K562 (cell line): ENCODE results near the gene MTHFR. TPM values are rescaled to one million over a fixed set of nuclear protein-coding genes. Genes with fewer than 3 reads are reported as not detected.

ENCODE experiments used
- ATF7 ChIP-seq: fragments of 450-650 bp; IDR thresholded peaks from 2 replicates; pipeline ENCODE4 v1.7.1; 2014; ENCODE audit warnings: mild to moderate bottlenecking, moderate library complexity
- CEBPB ChIP-seq: fragments of 450-650 bp; IDR thresholded peaks from 2 replicates; pipeline ENCODE4 v1.6.1; 2016; ENCODE audit warnings: missing genetic modification characterization, missing compliant biosample characterization
- EGR1 ChIP-seq: fragments of 450-650 bp; conservative IDR thresholded peaks from 2 replicates; pipeline ENCODE4 v1.6.1; 2017; ENCODE audit warnings: mild to moderate bottlenecking
- ETV5 ChIP-seq: sonication (generic); formaldehyde crosslinking; IDR thresholded peaks from 2 replicates; pipeline ENCODE4 v1.4.0; 2020; ENCODE audit warnings: low read depth, mild to moderate bottlenecking, missing genetic modification reagents
- GMEB1 ChIP-seq: fragments of 250-450 bp; sonication (Bioruptor Pico); IDR thresholded peaks from 2 replicates; pipeline ENCODE4 v1.4.0; 2020; ENCODE audit warnings: mild to moderate bottlenecking
- HDAC1 ChIP-seq, 2 experiments: fragments of 450-650 bp; IDR thresholded peaks; 2 replicates each; pipeline ENCODE4 v1.6.1; 2016 to 2017; ENCODE audit warnings: inconsistent platforms in 1 of 2, mild to moderate bottlenecking in 1 of 2, moderate library complexity in 1 of 2
- HLTF ChIP-seq: fragments of 450-650 bp; IDR thresholded peaks from 2 replicates; pipeline ENCODE4 v1.6.1; 2016
- ID3 ChIP-seq, 2 experiments: fragments of 250-450 bp in 1 of 2; fragments of 450-650 bp in 1 of 2; sonication (Bioruptor Pico) in 1 of 2; IDR thresholded peaks; 2 replicates each; pipeline versions ENCODE4 v1.6.1 to v1.8.0; 2016 to 2021; ENCODE audit warnings: mild to moderate bottlenecking in 2 of 2, moderate library complexity in 2 of 2, missing compliant biosample characterization in 1 of 2, missing genetic modification characterization in 1 of 2
- LEF1 ChIP-seq: fragments of 450-650 bp; IDR thresholded peaks from 2 replicates; pipeline ENCODE4 v1.6.1; 2016; ENCODE audit warnings: mild to moderate bottlenecking
- MAZ ChIP-seq, 2 experiments: fragments of 450-650 bp in 1 of 2; sonication (generic) in 1 of 2; formaldehyde crosslinking; IDR thresholded peaks in 1 of 2; conservative IDR thresholded peaks in 1 of 2; 2 replicates each; pipeline versions ENCODE4 v1.4.0 to v1.5.0; 2020; ENCODE audit warnings: mild to moderate bottlenecking in 1 of 2, missing genetic modification reagents in 1 of 2
- OTX1 ChIP-seq: fragments of 450-650 bp; formaldehyde crosslinking; IDR thresholded peaks from 2 replicates; pipeline ENCODE4 v1.4.0; 2022; ENCODE audit warnings: mild to moderate bottlenecking
- PKNOX1 ChIP-seq: fragments of 450-650 bp; IDR thresholded peaks from 2 replicates; pipeline ENCODE4 v1.6.1; 2016
- POLR2G ChIP-seq: fragments of 200-400 bp; formaldehyde crosslinking; IDR thresholded peaks from 2 replicates; pipeline ENCODE4 v1.6.1; 2017; ENCODE audit warnings: low read depth, mild to moderate bottlenecking, antibody characterized with exemption, low read length, moderate library complexity
- PURB ChIP-seq: sonication (generic); formaldehyde crosslinking; IDR thresholded peaks from 2 replicates; pipeline ENCODE4 v1.9.0; 2021; ENCODE audit warnings: low read depth, mild to moderate bottlenecking, missing genetic modification reagents
- RBM34 ChIP-seq: fragments of 200-400 bp; formaldehyde crosslinking; IDR thresholded peaks from 2 replicates; pipeline ENCODE4 v1.6.1; 2018; ENCODE audit warnings: low read length, borderline replicate concordance; ENCODE audit not compliant: insufficient read depth
- SMAD2 ChIP-seq: fragments of 150-350 bp; IDR thresholded peaks from 2 replicates; pipeline ENCODE4 v1.6.1; 2014; ENCODE audit warnings: low read depth, mild to moderate bottlenecking, low read length
- SMARCA5 ChIP-seq: fragments of 450-650 bp; IDR thresholded peaks from 2 replicates; pipeline ENCODE4 v1.6.1; 2016
- TFE3 ChIP-seq: fragments of 450-650 bp; formaldehyde crosslinking; IDR thresholded peaks from 2 replicates; pipeline ENCODE4 v1.4.0; 2020; ENCODE audit warnings: mild to moderate bottlenecking, mixed read lengths
- THAP12 ChIP-seq: fragments of 250-450 bp; sonication (Bioruptor Pico); IDR thresholded peaks from 2 replicates; pipeline ENCODE4 v1.9.0; 2021; ENCODE audit warnings: mild to moderate bottlenecking, inconsistent platforms
- ZNF197 ChIP-seq: fragments of 200-800 bp; sonication (Bioruptor generic); IDR thresholded peaks from 2 replicates; pipeline ENCODE4 v1.6.1; 2016; ENCODE audit warnings: low read depth, missing genetic modification characterization, missing compliant biosample characterization
- ZNF408 ChIP-seq: fragments of 250-450 bp; sonication (Bioruptor Pico); IDR thresholded peaks from 2 replicates; pipeline ENCODE4 v1.4.0; 2020; ENCODE audit warnings: low read depth, mild to moderate bottlenecking, moderate library complexity
- polyA plus RNA-seq, 8 experiments: library from polyadenylated mRNA; depleted of rRNA in 4 of 8; stranded (reverse) in 5 of 8; unstranded in 3 of 8; fragments of >200 nt; fragmentation: Nextera tagmentation in 2 of 8; fragmentation: Illumina TruSeq in 1 of 8; extraction: Ambion mirVana in 2 of 8; extraction: Trizol in 1 of 8; gene quantifications; 2 replicates each; pipeline versions ENCODE4 v1.2.1 to v1.2.3, GENCODE V29; 2011 to 2014; ENCODE audit warnings: inconsistent platforms in 1 of 8, missing spikeins in 1 of 8
- total RNA-seq, 7 experiments: library from RNA; depleted of rRNA in 6 of 7; stranded (reverse); fragments of >200 nt in 6 of 7; fragmentation: Illumina TruSeq in 2 of 7; extraction: Trizol in 2 of 7; gene quantifications; 2 replicates each; pipeline versions ENCODE4 v1.2.1 to v1.2.3, GENCODE V29; 2011 to 2021; ENCODE audit warnings: low replicate concordance in 1 of 7

Gene MTHFR
- total and polyA plus RNA-seq, 9 of the 15 experiments (the other 6 are each of a cell fraction or from before 2014, with no cell fraction given), result 5.0 to 104 (median 62.6) TPM

- TF ChIP-seq ID3 (CRISPR knock-in tag; IDR thresholded peaks at IDR 0.05), result no peak
- peak; percentile 85 for TF ChIP-seq ID3 (tag; IDR thresholded peaks at IDR 0.05)
- no peak for TF ChIP-seq LEF1
- TF ChIP-seq POLR2G, result peak; percentile 87
- no peak for TF ChIP-seq ZNF197 (CRISPR knock-in tag)
- TF ChIP-seq HLTF, result no peak; the same call in none of the 2 replicates
- no peak for TF ChIP-seq ZNF408
- no peak; a peak in 1 of 4 replicates for TF ChIP-seq HDAC1 (IDR thresholded peaks at IDR 0.05)
- no peak for TF ChIP-seq PURB (CRISPR knock-in tag)
- TF ChIP-seq SMARCA5, result no peak
- peak; percentile 75 to 88; a peak in 3 of 4 replicates for TF ChIP-seq MAZ (CRISPR knock-in tag; conservative IDR thresholded peaks at IDR 0.05 in 1 of 2, IDR thresholded peaks at IDR 0.05 in 1 of 2)
- TF ChIP-seq ETV5 (CRISPR knock-in tag), result no peak
- TF ChIP-seq TFE3, result no peak
- no peak for TF ChIP-seq EGR1
- TF ChIP-seq OTX1 (CRISPR knock-in tag), result no peak; the same call in 1 of the 2 replicates
- TF ChIP-seq RBM34, result no peak
- TF ChIP-seq GMEB1, result no peak
- peak; percentile 40; the same call in 1 of the 2 replicates for TF ChIP-seq THAP12 (CRISPR knock-in tag)
- peak; percentile 82 for TF ChIP-seq ATF7
- TF ChIP-seq CEBPB (tag), result no peak
- TF ChIP-seq PKNOX1, result 0 out of 2 replicates have a peak, but pooled peaks have one; percentile 11
- no peak for TF ChIP-seq SMAD2
These were observed 20.6 kb downstream of the MTHFR start (continued) for GRCh38 chr1:11784993-11785769.
